Neuron (in vitro differentiated cells): ENCODE results near the gene KATNIP.

ENCODE experiments used
- H2AFZ ChIP-seq: one replicate; pipeline ENCODE4 v1.6.1; 2013; ENCODE audit warnings: low read depth, mild to moderate bottlenecking, inconsistent platforms, low read length, moderate library complexity
- H3K27me3 ChIP-seq: one replicate; pipeline ENCODE4 v1.6.1; 2013; ENCODE audit warnings: low read length; ENCODE audit not compliant: insufficient read depth
- H3K36me3 ChIP-seq: one replicate; pipeline ENCODE4 v1.6.1; 2013; ENCODE audit warnings: low read length; ENCODE audit not compliant: insufficient read depth
- H3K4me1 ChIP-seq: one replicate; pipeline ENCODE4 v1.6.1; 2013; ENCODE audit warnings: low read length; ENCODE audit not compliant: insufficient read depth
- H3K4me3 ChIP-seq: 2 replicates; pipeline ENCODE4 v1.5.1; 2013; ENCODE audit warnings: mild to moderate bottlenecking, low read length, moderate library complexity
- H3K9me3 ChIP-seq: one replicate; pipeline ENCODE4 v1.6.1; 2013; ENCODE audit warnings: low read length

KATNIP gene

DNA sequence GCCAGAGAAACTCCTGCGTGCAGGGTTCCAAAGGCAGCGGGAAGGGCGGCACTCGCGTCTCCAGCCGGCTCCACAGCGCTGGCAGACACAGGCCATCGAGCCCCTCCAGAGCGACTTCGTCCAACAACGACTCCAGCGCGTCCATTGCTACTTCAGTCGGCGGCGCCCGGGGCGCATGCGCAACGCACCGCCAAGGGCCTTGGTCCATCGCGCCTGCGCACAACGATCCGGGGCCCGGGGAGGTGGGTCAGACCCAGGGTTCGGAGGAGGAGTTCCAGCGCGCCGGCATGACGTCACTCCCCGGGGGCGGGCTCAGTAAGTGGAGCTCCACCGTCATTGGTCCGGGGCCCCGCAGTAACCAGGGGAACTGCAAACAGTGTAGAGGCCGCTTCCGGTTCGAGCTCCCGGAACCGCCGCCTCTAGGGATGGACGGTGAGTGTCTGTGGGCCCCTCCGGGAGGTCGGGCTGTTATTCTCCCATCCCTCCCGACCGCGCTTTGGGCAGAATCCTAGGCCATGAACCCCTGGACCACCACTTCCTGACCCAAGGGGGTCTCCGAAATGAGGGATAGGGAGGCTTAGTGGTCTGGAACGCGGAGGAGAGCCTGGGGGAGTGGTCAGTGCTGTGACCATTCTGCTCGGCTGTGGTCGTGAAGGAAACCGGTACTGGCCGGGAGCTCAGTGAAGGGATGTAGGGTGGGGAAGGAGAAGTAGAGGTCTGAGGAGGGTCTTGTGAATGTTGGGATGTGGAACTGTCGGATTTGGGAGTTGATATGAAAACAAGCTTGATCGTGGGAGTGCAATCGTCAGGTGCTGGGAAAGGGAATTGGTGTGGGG, at the start of gene KATNIP, which contains the start of gene GTF3C1:
KATNIP (plus strand) TSS at position 399 of the 836 bp plus-strand sequence; CDS start at position 426, 27 bp downstream.
GTF3C1 (minus strand) TSS at position 168 of the 836 bp plus-strand sequence; CDS start at position 145, 23 bp downstream.
- Histone ChIP-seq H3K4me1 (peaks cover 17% of the 10 kb centered on the region), H3K36me3 (peaks cover 18% of the 10 kb centered on the region), H2AFZ (peak within 1 kb of the TSS; percentile 94), H3K4me3 (peak within 1 kb of the TSS; percentile 97), H3K27me3 (no peaks in the 10 kb centered on the region), H3K9me3 (no peaks in the 10 kb centered on the region)

DNA sequence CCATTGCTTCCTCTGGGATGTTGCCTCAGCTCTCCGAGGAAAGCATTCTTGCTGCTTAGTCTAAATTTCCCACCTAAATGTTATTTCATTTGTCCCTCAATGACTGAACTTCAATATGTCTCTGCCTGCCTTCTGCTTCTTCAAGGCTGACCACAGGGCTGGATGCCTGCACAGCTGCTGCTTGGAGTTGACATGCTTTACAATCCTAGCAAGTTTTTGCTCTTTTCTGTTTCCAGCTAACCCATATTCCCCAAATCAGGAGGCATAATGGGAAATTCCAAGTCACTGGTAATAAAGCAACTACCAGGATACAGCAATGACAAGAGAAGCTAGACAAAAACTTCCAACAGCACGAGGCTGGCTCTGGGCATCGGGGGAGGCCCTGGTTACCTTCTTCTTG, 49.1 kb upstream of the KATNIP start:
- Histone ChIP-seq H3K4me3 (no peak overlapping the region), H3K36me3 (peaks cover 94% of the 10 kb centered on the region), H3K27me3 (no peaks in the 10 kb centered on the region), H3K9me3 (no peaks in the 10 kb centered on the region), H3K4me1 (no peaks in the 10 kb centered on the region), H2AFZ (no peak overlapping the region)

DNA sequence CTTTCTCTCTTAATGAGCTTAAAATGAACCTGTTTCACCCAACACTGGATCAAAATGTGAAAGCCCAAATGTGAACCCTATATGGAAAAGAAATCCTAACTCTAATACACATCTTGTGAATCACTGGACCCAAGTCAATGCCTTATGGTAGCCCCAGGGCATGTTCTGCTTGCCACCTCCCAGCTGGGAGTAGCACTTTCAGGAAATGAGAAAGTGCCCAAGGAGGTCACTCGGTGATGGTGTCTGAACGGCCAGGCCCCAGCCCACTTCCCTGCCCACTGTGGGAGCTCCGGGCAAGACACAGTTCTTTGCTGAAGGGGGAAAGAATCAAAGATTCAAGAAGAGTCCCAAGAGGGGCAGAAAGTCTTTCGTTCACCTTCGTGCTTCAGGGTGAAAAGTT, 46.3 kb upstream of the KATNIP start:
- Histone ChIP-seq H3K4me3 (no peak overlapping the region), H3K4me1 (no peaks in the 10 kb centered on the region), H2AFZ (no peak overlapping the region), H3K27me3 (no peaks in the 10 kb centered on the region), H3K36me3 (peaks cover 97% of the 10 kb centered on the region), H3K9me3 (no peaks in the 10 kb centered on the region)

DNA sequence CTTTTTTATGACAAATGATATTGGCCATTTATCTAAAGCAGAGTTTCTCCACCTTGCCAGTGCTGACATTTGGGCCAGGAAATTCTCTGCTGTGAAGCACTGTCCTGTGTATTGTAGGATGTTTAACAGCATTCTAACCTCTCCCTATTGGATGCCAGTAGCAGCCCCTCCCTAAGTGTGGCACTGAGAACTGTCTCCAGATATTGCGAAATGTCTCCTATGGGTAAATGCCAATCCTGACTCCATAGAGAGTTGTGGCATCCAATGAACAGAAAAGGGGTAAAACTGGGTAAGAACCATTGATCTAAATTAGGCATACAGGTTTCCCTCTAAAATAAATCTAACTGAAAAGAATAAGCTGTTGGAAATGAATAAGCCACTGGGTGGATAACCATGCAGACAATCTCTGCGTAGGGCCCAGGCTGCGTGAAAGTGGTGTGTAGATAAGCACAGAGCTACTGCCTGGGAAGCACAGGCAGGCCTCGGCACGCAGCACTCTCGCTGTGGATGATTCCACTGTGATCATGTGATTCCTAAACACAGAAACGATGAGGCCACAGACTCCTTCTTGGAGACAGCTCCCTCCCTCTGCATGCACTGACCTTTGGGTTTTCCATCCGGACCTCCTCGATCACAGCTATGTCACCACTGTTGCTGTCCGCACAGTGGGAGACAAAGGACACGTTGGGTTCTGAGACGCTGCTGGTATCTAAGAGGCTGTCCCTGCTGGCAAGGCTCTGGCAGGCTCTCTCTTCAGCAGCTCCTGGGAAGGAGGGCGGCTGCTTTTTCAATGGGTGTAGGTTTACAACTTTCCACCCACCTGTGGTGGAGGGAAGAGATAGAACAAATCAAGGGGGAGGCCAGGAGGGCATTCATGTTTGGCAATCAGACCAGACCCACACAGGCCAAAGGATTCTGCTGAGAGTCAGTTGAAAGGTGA, 44.4 kb upstream of the KATNIP start:
- Histone ChIP-seq H2AFZ (no peak overlapping the region), H3K9me3 (no peaks in the 10 kb centered on the region), H3K36me3 (peaks cover 90% of the 10 kb centered on the region), H3K4me3 (no peak overlapping the region), H3K4me1 (no peaks in the 10 kb centered on the region), H3K27me3 (no peaks in the 10 kb centered on the region)

DNA sequence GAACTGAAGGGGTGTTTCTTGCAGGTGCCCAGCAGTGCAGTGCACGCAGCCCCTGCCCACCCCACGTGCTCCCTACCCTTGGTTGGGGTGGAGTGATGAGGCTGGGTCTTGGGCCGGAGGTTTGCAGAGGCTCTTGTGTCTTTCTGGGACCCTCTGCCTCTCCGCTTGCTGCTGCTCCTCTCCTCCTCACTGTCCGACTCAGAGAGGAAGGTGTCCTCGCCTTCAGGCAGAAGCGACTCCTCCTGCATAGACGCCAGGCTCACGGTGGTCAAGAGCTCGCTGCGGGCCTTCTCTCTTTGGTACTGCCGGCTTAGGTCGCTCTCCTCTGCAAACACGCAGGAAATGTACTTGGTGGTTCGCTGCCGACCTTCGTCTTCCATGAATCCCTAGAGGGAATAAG, 43.2 kb upstream of the KATNIP start:
- no peak overlapping the region for H3K4me3 ChIP-seq
- H2AFZ ChIP-seq = no peak overlapping the region
- no peaks in the 10 kb centered on the region for H3K4me1 ChIP-seq
- H3K9me3 ChIP-seq = no peaks in the 10 kb centered on the region
- H3K27me3 ChIP-seq = no peaks in the 10 kb centered on the region
- peaks cover 90% of the 10 kb centered on the region for H3K36me3 ChIP-seq

DNA sequence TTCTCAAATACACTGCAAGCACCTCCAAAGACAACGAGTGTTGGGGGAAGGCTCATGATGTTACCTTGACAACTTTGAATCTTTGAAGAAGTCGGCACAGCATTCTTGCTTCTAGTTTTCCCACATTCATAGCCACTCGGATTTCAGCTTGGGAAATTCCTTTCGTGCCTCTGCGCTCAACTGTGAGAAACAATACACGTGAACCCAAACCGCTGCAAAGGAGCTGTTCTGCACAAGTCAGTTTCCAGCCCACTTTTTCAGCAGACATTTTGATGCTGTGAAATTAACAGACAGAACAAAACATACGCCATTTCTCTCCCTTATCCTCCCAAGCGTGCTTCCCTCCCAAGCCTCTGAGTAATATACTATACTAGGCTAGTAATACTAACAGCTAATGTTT, 41.5 kb upstream of the KATNIP start:
- H3K9me3 ChIP-seq = peaks cover 2% of the 10 kb centered on the region
- H3K36me3 ChIP-seq = peaks cover 83% of the 10 kb centered on the region
- H2AFZ ChIP-seq = no peak overlapping the region
- no peak overlapping the region for H3K4me3 ChIP-seq
- no peaks in the 10 kb centered on the region for H3K27me3 ChIP-seq
- no peaks in the 10 kb centered on the region for H3K4me1 ChIP-seq

DNA sequence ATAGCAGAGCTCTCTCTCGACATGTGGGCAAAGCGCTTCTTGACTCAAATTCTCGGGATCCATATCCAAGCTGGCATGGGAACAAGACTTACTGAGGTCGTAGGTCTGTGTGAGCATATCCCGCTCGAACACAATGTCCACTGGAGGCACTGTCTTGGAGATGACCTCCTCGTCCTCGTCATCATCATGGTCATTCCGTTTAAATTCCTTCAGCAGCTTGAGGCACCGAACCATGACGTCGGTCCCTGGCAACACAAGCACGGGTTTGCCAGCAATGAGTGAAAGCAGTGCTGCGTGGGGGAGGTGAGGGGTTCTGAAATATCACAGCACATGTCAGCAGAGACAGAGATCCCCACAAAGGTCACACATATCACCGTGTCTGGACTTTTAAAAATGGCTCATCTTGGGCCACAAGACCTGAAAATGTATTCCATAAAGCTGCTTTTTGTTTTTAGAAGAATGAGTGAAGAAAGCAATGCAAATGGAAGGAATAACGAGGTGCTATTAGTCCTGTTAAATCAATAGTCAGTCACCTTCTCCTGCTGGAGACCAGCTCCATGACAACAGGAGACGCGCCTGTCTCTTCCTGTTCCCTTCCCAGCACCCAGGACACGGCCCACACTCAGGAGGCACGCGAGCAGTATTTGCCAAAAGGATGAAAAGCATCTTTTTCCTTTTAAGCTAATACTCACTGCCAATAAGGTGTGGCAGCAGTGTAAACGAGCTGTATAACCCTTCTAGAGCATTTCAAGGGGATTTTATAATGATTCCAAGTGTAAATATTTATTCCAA, 38.1 kb upstream of the KATNIP start:
- Histone ChIP-seq H3K36me3 (peaks cover 73% of the 10 kb centered on the region), H3K4me3 (no peak overlapping the region), H3K4me1 (no peaks in the 10 kb centered on the region), H3K9me3 (peaks cover 2% of the 10 kb centered on the region), H3K27me3 (no peaks in the 10 kb centered on the region), H2AFZ (no peak overlapping the region)

DNA sequence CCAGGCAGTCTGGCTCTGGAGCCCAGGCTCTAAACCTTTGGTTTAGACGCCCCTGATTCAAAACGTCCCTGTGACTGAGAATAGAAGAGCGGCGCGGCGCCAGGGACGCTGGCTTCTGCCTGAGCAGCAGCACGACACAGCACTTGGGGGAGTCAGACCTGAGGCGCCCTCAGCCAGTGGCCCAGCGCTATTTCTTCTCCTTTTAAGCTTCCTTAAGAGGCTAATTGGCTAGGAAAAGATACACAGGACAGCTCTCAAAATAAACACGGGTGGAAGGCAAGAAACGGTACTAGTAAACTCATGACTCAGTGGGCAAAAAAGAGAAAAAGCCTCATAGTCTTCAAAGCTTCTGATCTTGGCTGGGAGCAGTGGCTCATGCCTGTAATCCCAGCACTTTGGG, 35.1 kb upstream of the KATNIP start:
- H2AFZ ChIP-seq = no peak overlapping the region
- peaks cover 74% of the 10 kb centered on the region for H3K36me3 ChIP-seq
- no peaks in the 10 kb centered on the region for H3K4me1 ChIP-seq
- no peak overlapping the region for H3K4me3 ChIP-seq
- no peaks in the 10 kb centered on the region for H3K27me3 ChIP-seq
- peaks cover 2% of the 10 kb centered on the region for H3K9me3 ChIP-seq

DNA sequence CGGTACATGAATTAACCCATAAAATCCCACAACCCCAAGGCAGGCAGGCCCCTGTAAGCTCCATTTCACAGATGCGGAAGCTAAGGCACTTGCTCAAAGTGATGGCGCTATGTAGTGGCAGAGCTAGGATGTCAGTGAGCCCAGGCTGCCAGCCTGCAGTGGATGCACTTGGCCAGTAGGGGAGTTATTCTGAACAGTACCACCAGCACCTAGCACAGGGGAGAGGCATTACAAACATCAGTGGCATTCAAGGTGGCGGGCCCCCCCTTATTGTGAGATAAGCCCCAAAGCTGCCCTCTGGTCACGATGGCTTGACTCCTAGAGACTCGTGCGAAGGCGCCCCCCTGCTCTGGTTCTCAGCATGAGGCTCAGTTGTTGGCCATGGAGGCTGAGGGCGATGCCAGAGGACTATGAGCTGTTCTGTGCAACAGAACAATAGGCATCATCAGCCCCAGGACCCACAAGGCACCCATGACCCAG, 34.0 kb upstream of the KATNIP start:
- H3K4me1 ChIP-seq = no peaks in the 10 kb centered on the region
- no peaks in the 10 kb centered on the region for H3K27me3 ChIP-seq
- no peak overlapping the region for H3K4me3 ChIP-seq
- H3K9me3 ChIP-seq = peaks cover 2% of the 10 kb centered on the region
- no peak overlapping the region for H2AFZ ChIP-seq
- peaks cover 70% of the 10 kb centered on the region for H3K36me3 ChIP-seq

DNA sequence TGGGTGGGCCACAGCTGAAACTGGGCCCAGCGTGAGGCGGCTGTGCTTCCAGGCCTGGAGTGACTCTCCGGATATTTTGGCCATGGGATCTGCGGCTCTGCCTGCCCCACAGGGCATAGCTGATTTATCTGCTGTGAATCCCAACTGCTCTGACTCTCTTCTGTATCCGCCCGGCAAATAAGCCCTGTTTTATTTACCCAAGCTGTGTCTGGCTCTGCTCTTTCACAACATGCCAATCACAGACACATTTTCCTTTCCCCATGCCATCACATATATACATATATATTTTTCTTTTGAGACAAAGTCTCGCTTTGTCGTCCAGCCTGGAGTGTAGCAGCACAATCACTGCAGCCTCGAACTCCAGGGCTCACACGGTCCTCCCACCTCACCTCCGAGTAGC, 33.6 kb upstream of the KATNIP start:
- Histone ChIP-seq H3K27me3 (no peaks in the 10 kb centered on the region), H2AFZ (no peak overlapping the region), H3K9me3 (peaks cover 2% of the 10 kb centered on the region), H3K36me3 (peaks cover 70% of the 10 kb centered on the region), H3K4me3 (no peak overlapping the region), H3K4me1 (no peaks in the 10 kb centered on the region)

DNA sequence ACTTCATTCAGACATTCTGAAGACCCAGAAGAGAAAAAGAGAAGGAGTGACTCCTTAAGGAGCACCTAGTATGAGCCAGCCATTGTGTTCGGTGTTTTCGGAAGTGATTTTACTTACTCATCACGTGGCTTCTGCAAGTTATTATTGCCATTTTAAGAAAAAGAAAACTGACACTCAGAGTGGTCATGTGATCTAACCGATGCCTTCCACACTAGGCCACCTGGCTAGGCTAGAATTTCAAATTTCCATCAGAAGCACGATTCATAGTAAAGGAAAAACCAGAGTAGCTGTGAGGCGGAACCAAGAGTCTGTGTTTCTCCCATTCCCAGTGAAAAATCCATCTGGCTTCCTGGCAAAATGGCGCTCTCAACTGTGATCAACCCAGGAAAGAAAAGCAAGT, 32.3 kb upstream of the KATNIP start:
- peaks cover 2% of the 10 kb centered on the region for H3K9me3 ChIP-seq
- no peak overlapping the region for H3K4me3 ChIP-seq
- no peak overlapping the region for H2AFZ ChIP-seq
- H3K36me3 ChIP-seq = peaks cover 72% of the 10 kb centered on the region
- H3K27me3 ChIP-seq = no peaks in the 10 kb centered on the region
- no peaks in the 10 kb centered on the region for H3K4me1 ChIP-seq

DNA sequence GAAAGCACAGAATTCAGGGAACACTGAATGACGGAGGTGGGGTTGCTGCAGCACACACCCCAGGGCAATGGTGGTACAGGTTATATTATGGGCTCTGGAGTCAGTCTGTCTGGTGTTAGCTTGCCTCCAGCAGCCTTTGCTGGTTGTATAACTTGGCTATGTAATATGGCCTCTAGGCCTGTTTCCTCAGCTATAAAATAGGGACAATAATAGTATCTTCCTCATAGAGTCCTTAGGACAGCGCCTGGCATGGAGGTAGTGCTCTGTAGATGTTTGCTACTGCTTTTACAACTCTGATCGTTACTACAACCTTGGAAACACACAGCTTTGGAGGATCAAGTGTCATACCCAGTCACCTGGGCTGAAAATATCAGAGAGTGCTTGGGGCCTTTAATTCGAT, 31.7 kb upstream of the KATNIP start:
- H3K36me3 ChIP-seq = peaks cover 72% of the 10 kb centered on the region
- H3K4me3 ChIP-seq = no peak overlapping the region
- no peaks in the 10 kb centered on the region for H3K9me3 ChIP-seq
- no peaks in the 10 kb centered on the region for H3K27me3 ChIP-seq
- no peak overlapping the region for H2AFZ ChIP-seq
- no peaks in the 10 kb centered on the region for H3K4me1 ChIP-seq
